ENCODE results near the gene GNA15.

The GNA15 gene

GRCh38 chr19:3210347-3211017 lies 74.6 kb downstream of the GNA15 start:
- H3K4me3 ChIP-seq (ENCODE audit: low read length) = no peak overlapping the region
- peak; percentile 84 for TF ChIP-seq CTCF (conservative IDR thresholded peaks at IDR 0.05; ENCODE audit: low read depth, low read length)
- no peak for DNase-seq (ENCODE audit: low read depth)

DNA sequence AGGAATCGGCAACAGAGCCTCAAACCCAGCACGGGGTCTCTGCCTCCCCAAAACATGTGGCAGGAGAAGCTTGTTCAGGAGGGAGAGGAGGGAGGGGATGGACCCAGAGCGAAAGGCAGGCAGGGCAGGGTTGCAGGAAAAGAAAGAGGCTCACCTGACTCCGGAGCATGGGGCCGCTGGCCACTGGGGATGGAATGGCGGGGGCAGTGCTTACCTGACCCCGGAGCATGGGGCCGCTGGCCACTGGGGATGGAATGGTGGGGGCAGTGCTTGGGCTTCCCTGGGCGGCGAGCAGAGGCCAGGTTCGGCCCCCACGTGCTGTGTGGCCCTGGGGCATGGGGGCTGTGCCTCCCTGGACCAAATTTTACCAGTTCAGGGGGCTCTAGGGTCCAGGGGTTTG lies 75.4 kb downstream of the GNA15 start:
- no peak for TF ChIP-seq CTCF (conservative IDR thresholded peaks at IDR 0.05; ENCODE audit: low read depth, low read length)
- no peak for DNase-seq (ENCODE audit: low read depth)
- H3K4me3 ChIP-seq (ENCODE audit: low read length) = no peak overlapping the region

DNA sequence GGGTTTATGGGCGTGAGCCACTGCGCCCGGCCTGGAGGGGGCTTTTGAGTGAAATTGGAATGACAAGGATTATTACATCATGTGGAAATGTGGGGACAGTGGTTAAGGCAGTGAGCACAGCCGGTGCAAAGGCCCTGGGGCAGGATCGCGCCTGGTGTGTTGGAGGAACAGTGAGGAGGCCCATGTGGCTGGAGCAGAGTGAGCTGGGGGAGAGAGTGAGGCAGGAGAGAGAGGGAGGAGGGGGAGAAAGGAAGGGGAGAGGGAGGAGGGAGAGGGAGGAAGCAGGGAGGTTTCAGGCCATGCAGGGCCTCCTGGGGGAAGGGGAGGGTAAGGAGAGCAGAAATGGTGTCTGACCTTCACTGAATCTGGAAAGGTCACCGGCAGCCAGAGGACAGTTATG lies 77.3 kb downstream of the GNA15 start:
- no peak overlapping the region for H3K4me3 ChIP-seq (ENCODE audit: low read length)
- no peak for TF ChIP-seq CTCF (conservative IDR thresholded peaks at IDR 0.05; ENCODE audit: low read depth, low read length)
- DNase-seq (ENCODE audit: low read depth) = no peak

Measured in retinal pigment epithelial cell (primary cell).